HepG2 (cell line): ENCODE results near the gene WBP1. TPM values are rescaled to one million over a fixed set of nuclear protein-coding genes. Genes with fewer than 3 reads are reported as not detected.
A peak's percentile ranks its signal among the peaks of the same experiment; 100 is the strongest.

Experiments
- ASH2L ChIP-seq: fragments of 300-600, 200-600 bp; sonication (generic); IDR thresholded peaks from 2 replicates; pipeline ENCODE4 v1.7.0; 2017; ENCODE audit warnings: low read depth, mild to moderate bottlenecking, moderate library complexity, mixed read lengths, low read length; ENCODE audit not compliant: insufficient read length
- CEBPB ChIP-seq: IDR thresholded peaks from 2 replicates; pipeline ENCODE4 v1.6.1; 2011; ENCODE audit warnings: low read depth, low read length, improper control_type of control experiment, borderline replicate concordance
- FOXC1 ChIP-seq: sonication (generic); formaldehyde crosslinking; IDR thresholded peaks from 2 replicates; pipeline ENCODE4 v1.8.0; 2022; ENCODE audit warnings: mild to moderate bottlenecking, missing genetic modification reagents, borderline replicate concordance
- HNF4A ChIP-seq: sonication (generic); formaldehyde crosslinking; IDR thresholded peaks from 2 replicates; pipeline ENCODE4 v1.4.0; 2020; ENCODE audit warnings: missing genetic modification reagents
- HNRNPL ChIP-seq: fragments of 200-400 bp; formaldehyde crosslinking; IDR thresholded peaks from 2 replicates; pipeline ENCODE4 v1.6.1; 2017; ENCODE audit warnings: mild to moderate bottlenecking, low read depth, low read length
- KLF12 ChIP-seq: sonication (generic); formaldehyde crosslinking; IDR thresholded peaks from 2 replicates; pipeline ENCODE4 v1.4.0; 2020; ENCODE audit warnings: missing genetic modification reagents, borderline replicate concordance
- MIXL1 ChIP-seq: IDR thresholded peaks from 2 replicates; pipeline ENCODE4 v1.6.1; 2016
- SRF ChIP-seq: IDR thresholded peaks from 2 replicates; pipeline ENCODE4 v1.6.1; 2011; ENCODE audit warnings: mild to moderate bottlenecking, low read depth, low read length, moderate library complexity
- ZBTB7A ChIP-seq: sonication (generic); formaldehyde crosslinking; IDR thresholded peaks from 2 replicates; pipeline ENCODE4 v1.8.0; 2022; ENCODE audit warnings: mild to moderate bottlenecking, missing genetic modification reagents
- ZFP36L1 ChIP-seq: sonication (generic); formaldehyde crosslinking; IDR thresholded peaks from 2 replicates; pipeline ENCODE4 v1.8.0; 2022; ENCODE audit warnings: mild to moderate bottlenecking, missing genetic modification reagents, moderate library complexity
- ZNF180 ChIP-seq: sonication (generic); formaldehyde crosslinking; IDR thresholded peaks from 2 replicates; pipeline ENCODE4 v1.4.0; 2020; ENCODE audit warnings: low read depth, missing genetic modification reagents, borderline replicate concordance
- ZNF274 ChIP-seq: sonication (generic); formaldehyde crosslinking; IDR thresholded peaks from 2 replicates; pipeline ENCODE4 v1.5.1; 2020; ENCODE audit warnings: mild to moderate bottlenecking, missing genetic modification reagents
- ZNF576 ChIP-seq: sonication (generic); formaldehyde crosslinking; IDR thresholded peaks from 2 replicates; pipeline ENCODE4 v1.4.0; 2020; ENCODE audit warnings: mild to moderate bottlenecking, missing genetic modification reagents
- ZNF609 ChIP-seq: sonication (generic); formaldehyde crosslinking; IDR thresholded peaks from 2 replicates; pipeline ENCODE4 v1.4.0; 2020; ENCODE audit warnings: mild to moderate bottlenecking, missing genetic modification reagents, borderline replicate concordance
- ZNF691 ChIP-seq: sonication (generic); formaldehyde crosslinking; IDR thresholded peaks from 2 replicates; pipeline ENCODE4 v1.4.0; 2020; ENCODE audit warnings: missing genetic modification reagents, low read depth, mild to moderate bottlenecking, borderline replicate concordance
- ZNF710 ChIP-seq: sonication (generic); formaldehyde crosslinking; IDR thresholded peaks from 2 replicates; pipeline ENCODE4 v1.5.0; 2020; ENCODE audit warnings: mild to moderate bottlenecking, missing genetic modification reagents, borderline replicate concordance
- polyA plus RNA-seq, 8 experiments: library from polyadenylated mRNA; depleted of rRNA in 3 of 8; stranded (reverse) in 7 of 8; unstranded in 1 of 8; fragments of >200 nt; fragmentation: Illumina TruSeq in 4 of 8; extraction: Trizol in 4 of 8; gene quantifications; 2 replicates each; pipeline versions ENCODE4 v1.2.1 to v1.2.3, GENCODE V29; 2011 to 2016; ENCODE audit warnings: low read depth in 4 of 8, missing spikeins in 1 of 8, mixed read lengths in 1 of 8; ENCODE audit not compliant: insufficient read depth in 1 of 8
- total RNA-seq, 5 experiments: library from RNA; depleted of rRNA; stranded (reverse); fragments of >200 nt; fragmentation: Illumina TruSeq; extraction: Trizol; gene quantifications; 2 replicates each; pipeline ENCODE4 v1.2.3, GENCODE V29; 2016; ENCODE audit warnings: low read depth in 1 of 5
- TF ChIP-seq, protein P1 (sequence below): sonication (generic); formaldehyde crosslinking; IDR thresholded peaks from 2 replicates; pipeline ENCODE4 v1.4.0; 2020; ENCODE audit warnings: missing genetic modification reagents

Gene WBP1
- total and polyA plus RNA-seq, 2 of the 13 experiments (the other 11 are each of a cell fraction or from before 2014, with no cell fraction given), result 38.8 to 85.7 TPM

DNA sequence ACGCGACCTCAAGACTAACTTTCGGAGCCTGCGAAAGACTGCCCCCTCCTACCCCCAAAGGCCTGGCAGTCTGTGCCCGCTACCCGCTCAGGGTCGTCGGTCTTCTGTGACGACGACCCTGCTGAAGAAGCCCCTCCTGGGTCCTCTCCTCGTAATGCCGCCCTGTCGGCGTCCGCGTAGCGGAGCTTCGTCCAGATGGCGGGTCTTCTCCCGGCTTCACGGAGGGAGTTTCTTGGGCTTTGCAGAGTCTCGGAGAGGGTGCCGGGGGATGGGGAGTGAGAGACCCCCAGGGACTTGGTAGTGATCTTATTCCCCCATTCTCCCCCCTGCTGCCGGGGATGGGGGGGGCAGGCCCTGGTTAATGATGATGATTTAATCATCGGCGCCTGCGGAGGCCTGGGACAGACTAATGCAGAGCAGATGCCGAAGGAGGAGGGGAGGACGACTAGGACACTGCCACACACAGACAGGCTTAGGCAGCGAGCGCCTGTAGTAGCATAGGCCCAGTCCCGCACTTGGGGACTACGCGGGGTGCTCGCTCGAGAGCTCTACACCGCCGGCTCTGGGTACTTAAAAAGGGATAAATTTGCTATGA lies 49.8 kb downstream of the WBP1 start (continued):
- TF ChIP-seq ZNF710 (CRISPR knock-in tag) (0 out of 2 replicates have a peak, but pooled peaks have one; percentile 37), CEBPB (no peak), KLF12 (CRISPR knock-in tag) (no peak), SRF (no peak), ZNF180 (CRISPR knock-in tag) (no peak), HNRNPL (0 out of 2 replicates have a peak, but pooled peaks have one; percentile 3), ZBTB7A (CRISPR knock-in tag) (peak; percentile 45; the same call in 1 of the 2 replicates), FOXC1 (CRISPR knock-in tag) (0 out of 2 replicates have a peak, but pooled peaks have one; percentile 4), ASH2L (peak; percentile 40), ZNF609 (CRISPR knock-in tag) (peak; percentile 48; the same call in 1 of the 2 replicates), ZNF576 (CRISPR knock-in tag) (no peak), MIXL1 (0 out of 2 replicates have a peak, but pooled peaks have one; percentile 7), ZNF274 (CRISPR knock-in tag) (0 out of 2 replicates have a peak, but pooled peaks have one; percentile 5), HNF4A (CRISPR knock-in tag) (peak; percentile 18; the same call in 1 of the 2 replicates), ZNF691 (no peak), ZFP36L1 (peak; percentile 31)
- TF ChIP-seq, protein P1, sequence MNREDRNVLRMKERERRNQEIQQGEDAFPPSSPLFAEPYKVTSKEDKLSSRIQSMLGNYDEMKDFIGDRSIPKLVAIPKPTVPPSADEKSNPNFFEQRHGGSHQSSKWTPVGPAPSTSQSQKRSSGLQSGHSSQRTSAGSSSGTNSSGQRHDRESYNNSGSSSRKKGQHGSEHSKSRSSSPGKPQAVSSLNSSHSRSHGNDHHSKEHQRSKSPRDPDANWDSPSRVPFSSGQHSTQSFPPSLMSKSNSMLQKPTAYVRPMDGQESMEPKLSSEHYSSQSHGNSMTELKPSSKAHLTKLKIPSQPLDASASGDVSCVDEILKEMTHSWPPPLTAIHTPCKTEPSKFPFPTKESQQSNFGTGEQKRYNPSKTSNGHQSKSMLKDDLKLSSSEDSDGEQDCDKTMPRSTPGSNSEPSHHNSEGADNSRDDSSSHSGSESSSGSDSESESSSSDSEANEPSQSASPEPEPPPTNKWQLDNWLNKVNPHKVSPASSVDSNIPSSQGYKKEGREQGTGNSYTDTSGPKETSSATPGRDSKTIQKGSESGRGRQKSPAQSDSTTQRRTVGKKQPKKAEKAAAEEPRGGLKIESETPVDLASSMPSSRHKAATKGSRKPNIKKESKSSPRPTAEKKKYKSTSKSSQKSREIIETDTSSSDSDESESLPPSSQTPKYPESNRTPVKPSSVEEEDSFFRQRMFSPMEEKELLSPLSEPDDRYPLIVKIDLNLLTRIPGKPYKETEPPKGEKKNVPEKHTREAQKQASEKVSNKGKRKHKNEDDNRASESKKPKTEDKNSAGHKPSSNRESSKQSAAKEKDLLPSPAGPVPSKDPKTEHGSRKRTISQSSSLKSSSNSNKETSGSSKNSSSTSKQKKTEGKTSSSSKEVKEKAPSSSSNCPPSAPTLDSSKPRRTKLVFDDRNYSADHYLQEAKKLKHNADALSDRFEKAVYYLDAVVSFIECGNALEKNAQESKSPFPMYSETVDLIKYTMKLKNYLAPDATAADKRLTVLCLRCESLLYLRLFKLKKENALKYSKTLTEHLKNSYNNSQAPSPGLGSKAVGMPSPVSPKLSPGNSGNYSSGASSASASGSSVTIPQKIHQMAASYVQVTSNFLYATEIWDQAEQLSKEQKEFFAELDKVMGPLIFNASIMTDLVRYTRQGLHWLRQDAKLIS (CRISPR knock-in tag), result no peak
